Right lobe of liver (tissue), 6 donors: ENCODE measurements around the gene CBL. TPM values are rescaled to one million over a fixed set of nuclear protein-coding genes. Genes with fewer than 3 reads are reported as not detected.

Experiments used
- ATAC-seq, 4 donors: fragments of 200-7000 bp; cut with Tn5 transposase; one replicate each; pipeline ENCODE4 v1.9.1; 2020; ENCODE audit warnings: mild to moderate bottlenecking in 4 of 4, moderate library complexity in 4 of 4
- DNase-seq, 3 donors: peaks; one replicate each; pipeline ENCODE4 v3.0.0-alpha.2; 2020
- H3K27ac ChIP-seq, 3 donors: fragments of 200-600 bp; one replicate each; pipeline ENCODE4 v1.8.0; 2022
- H3K27me3 ChIP-seq, 2 donors: fragments of 200-600 bp; one replicate each; pipeline ENCODE4 v1.8.0; 2022
- H3K36me3 ChIP-seq, 4 donors: fragments of 200-600 bp; sonication (generic) in 1 of 4; one replicate each; pipeline versions ENCODE4 v1.5.1 to v1.8.0; 2017 to 2022; ENCODE audit warnings: control low read depth in 1 of 4
- H3K4me1 ChIP-seq, 4 donors: fragments of 200-600 bp; sonication (generic) in 1 of 4; one replicate each; pipeline versions ENCODE4 v1.5.1 to v1.8.0; 2017 to 2022; ENCODE audit warnings: control low read depth in 1 of 4
- H3K4me3 ChIP-seq, 3 donors: fragments of 200-600 bp; one replicate each; pipeline ENCODE4 v1.8.0; 2022
- H3K9me3 ChIP-seq, 4 donors: fragments of 200-600 bp; sonication (generic) in 1 of 4; one replicate each; pipeline versions ENCODE4 v1.5.1 to v1.8.0; 2017 to 2022; ENCODE audit warnings: control low read depth in 1 of 4
- POLR2A ChIP-seq: fragments of 450-650 bp; IDR thresholded peaks from one replicate; pipeline ENCODE4 v1.6.1; 2017; ENCODE audit warnings: antibody characterized with exemption, mild to moderate bottlenecking
- WGBS: methylation state at CpG from one replicate; pipeline ENCODE4 v1.1.6; 2018; ENCODE audit warnings: low coverage, low lambda C conversion rate; ENCODE audit not compliant: insufficient coverage; ENCODE audit errors: missing lambda C conversion rate; 5-methylcytosine and 5-hydroxymethylcytosine counted together
- intact Hi-C, 2 donors: fragments of 100-400 bp; cut with DNase I; formaldehyde crosslinking; loops; one replicate each; pipeline versions ENCODE4 v1.11.2 to v1.14.1; 2022
- total RNA-seq, 6 experiments: library from RNA; depleted of rRNA in 2 of 6; stranded (reverse); fragments of >200 nt in 2 of 6; fragmentation: NEBNext Ultra II Directional in 3 of 6; extraction: Animal tissue kit (Norgen Biotek cat#: 25700) in 3 of 6; gene quantifications; one replicate each; pipeline versions ENCODE4 v1.1.0 to v1.2.4, GENCODE V29; 2016 to 2023
- TF ChIP-seq, protein P1 (sequence below), 4 donors: fragments of 200-600 bp in 3 of 4; fragments of 450-650 bp in 1 of 4; IDR thresholded peaks; one replicate each; pipeline versions ENCODE4 v1.5.1 to v1.8.0; 2016 to 2022; ENCODE audit warnings: antibody characterized with exemption in 4 of 4, mild to moderate bottlenecking in 2 of 4
- donor health status: DM: no; HTN: yes; CAD: no.
- donor health status: DM: no; HTN: no; CAD: no.
- donor health status: DM: no; HTN: no; CAD: no.
- donor health status: DM: no; HTN: yes; CAD: no.
- donor health status: DM: no; HTN: yes; CAD: no.

The CBL gene
- total RNA-seq, 6 experiments from 2014 or later, result 3.1 to 7.1 (median 4.6) TPM

DNA sequence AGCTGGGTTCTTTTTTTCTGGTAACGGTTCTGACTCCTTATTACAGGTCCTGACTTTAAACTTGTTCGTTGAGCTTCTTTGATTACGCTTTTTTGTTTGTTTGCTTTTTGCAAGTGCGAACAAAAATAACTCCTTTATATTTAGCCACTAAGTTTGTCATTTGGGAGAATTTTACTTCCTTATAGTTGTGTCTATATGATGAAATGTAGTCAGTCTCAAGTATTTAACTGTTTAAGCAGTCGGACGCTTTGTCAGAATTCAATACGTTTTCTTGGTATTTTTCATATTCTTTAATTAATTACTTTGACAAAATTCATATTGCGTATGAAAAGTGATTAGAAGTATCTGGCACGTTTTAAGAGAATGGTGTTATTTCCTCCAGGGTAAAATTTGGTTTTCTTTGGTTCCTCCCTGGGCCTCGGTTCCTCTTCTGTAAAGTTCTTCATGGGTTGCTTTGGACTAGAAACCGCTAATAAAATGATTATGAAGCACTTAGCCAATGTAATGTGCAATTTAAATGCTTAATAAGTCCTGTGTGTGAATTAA is 1.3 kb downstream of the CBL start:
- H3K36me3 ChIP-seq, result no peaks in the 10 kb centered on the region
- ATAC-seq, result no peak
- H3K9me3 ChIP-seq, result no peaks in the 10 kb centered on the region
- no peak for DNase-seq
- H3K27ac ChIP-seq, result peak overlapping the region in 2 of 3 donors; percentile 11 to 20
- 34% methylated on average over 11 of the region's 11 CpGs for WGBS
- H3K27me3 ChIP-seq, result no peaks in the 10 kb centered on the region
- intact Hi-C loops, result loop anchor here in 1 of 2 donors (10.0 kb wide), 1 partner anchor 53 kb away; no protein-coding TSS in a partner anchor
- peaks cover 0 to 10% (median 0%) of the 10 kb centered on the region in 4 donors for H3K4me1 ChIP-seq
- TF ChIP-seq POLR2A, result no peak
- TF ChIP-seq, protein P1, sequence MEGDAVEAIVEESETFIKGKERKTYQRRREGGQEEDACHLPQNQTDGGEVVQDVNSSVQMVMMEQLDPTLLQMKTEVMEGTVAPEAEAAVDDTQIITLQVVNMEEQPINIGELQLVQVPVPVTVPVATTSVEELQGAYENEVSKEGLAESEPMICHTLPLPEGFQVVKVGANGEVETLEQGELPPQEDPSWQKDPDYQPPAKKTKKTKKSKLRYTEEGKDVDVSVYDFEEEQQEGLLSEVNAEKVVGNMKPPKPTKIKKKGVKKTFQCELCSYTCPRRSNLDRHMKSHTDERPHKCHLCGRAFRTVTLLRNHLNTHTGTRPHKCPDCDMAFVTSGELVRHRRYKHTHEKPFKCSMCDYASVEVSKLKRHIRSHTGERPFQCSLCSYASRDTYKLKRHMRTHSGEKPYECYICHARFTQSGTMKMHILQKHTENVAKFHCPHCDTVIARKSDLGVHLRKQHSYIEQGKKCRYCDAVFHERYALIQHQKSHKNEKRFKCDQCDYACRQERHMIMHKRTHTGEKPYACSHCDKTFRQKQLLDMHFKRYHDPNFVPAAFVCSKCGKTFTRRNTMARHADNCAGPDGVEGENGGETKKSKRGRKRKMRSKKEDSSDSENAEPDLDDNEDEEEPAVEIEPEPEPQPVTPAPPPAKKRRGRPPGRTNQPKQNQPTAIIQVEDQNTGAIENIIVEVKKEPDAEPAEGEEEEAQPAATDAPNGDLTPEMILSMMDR (IDR thresholded peaks at IDR 0.05), result no peak
- peak overlapping the region; percentile 75 to 98 (median 93) for H3K4me3 ChIP-seq

DNA sequence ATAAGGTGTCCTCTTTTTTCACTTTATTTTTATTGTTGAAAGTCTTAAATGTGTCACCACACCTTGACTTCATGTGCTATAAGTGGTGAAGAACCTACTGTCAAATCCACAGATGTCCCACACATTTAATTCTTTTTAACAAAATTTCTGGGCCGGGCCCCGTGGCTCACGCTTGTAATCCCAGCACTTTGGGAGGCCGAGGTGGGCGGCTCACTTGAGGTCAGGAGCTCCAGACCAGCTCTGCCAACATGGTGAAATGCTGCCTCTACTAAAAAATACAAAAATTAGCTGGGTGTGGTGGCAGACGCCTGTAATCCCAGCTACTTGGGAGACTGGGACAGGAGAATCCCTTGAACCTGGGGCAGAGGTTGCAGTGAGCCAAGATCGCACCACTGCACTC is 3.0 kb downstream of the CBL start:
- WGBS, result 93% methylated on average over 3 of the region's 7 CpGs
- intact Hi-C loops, result loop anchor here in 1 of 2 donors (10.0 kb wide), 1 partner anchor 54 kb away; no protein-coding TSS in a partner anchor
- no peak for ATAC-seq
- Histone ChIP-seq H3K27ac (no peak overlapping the region), H3K27me3 (no peaks in the 10 kb centered on the region), H3K36me3 (no peaks in the 10 kb centered on the region), H3K9me3 (no peaks in the 10 kb centered on the region), H3K4me3 (no peak overlapping the region), H3K4me1 (peaks cover 0 to 10% (median 0%) of the 10 kb centered on the region in 4 donors)
- TF ChIP-seq POLR2A, result no peak
- TF ChIP-seq, protein P1 (IDR thresholded peaks at IDR 0.05), result no peak
- no peak for DNase-seq

DNA sequence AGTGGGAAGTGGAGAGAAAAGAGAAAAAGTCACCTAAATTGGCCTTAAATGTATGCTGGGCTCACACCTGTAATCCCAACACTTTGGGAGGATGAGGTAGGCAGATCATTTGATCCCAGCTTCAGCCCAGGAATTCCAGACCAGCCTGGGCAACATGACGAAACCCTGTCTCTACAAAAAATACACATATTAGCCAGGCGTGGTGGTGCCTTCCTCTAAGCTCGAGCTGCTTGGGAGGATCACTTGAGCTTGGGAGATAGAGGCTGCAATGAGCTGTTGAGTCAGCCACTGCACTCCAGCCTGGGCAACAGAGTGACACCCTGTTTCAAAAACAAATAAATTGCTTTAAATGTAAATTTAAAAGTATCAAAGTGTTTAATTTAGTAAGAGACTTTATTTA is 3.9 kb downstream of the CBL start:
- no peak for TF ChIP-seq POLR2A
- TF ChIP-seq, protein P1 (IDR thresholded peaks at IDR 0.05), result no peak
- Histone ChIP-seq H3K27ac (no peak overlapping the region), H3K36me3 (no peaks in the 10 kb centered on the region), H3K27me3 (no peaks in the 10 kb centered on the region), H3K4me3 (no peak overlapping the region), H3K9me3 (no peaks in the 10 kb centered on the region), H3K4me1 (peaks cover 0 to 10% (median 0%) of the 10 kb centered on the region in 4 donors)
- no peak for DNase-seq
- 68% methylated on average over 3 of the region's 3 CpGs for WGBS
- ATAC-seq, result no peak
- intact Hi-C loops, result no loop called here

DNA sequence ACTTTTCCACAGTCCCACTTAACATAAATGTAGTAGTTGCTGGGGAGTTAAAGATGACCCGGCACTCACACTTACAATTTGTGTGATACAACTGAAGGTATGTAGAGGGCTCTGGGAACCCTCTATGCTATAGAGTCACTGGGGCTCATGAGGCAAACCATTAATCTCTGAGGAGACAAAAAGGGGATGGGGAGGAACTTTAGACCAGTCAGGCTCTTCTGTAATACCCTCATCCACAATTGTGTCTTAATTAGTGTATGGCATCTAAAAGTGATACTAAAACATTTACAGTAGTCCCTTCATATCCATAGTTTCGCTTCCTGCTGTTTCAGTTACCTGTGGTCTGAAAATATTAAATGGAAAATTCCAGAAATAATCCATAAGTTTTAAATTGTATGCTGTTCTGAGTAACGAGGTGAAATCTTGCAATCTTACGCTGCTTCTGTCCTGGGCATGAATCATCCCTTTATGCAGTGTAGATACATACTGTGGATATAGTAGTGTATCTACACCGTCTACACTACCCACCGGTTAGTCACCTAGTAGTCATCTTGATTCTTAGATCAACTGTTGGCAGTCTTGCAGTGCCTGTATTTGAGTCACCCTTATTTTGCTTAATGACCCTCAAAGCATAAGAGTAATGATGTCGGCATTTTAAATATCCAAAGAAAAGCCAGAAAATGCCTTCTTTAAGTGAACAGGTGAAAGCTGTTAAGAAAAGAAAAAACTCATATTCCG is 12.2 kb downstream of the CBL start:
- WGBS, result 92% methylated on average over 8 of the region's 8 CpGs
- no peak for DNase-seq
- ATAC-seq, result no peak

More for the DNA sequence above, 12.2 kb downstream of the CBL start:
- intact Hi-C loops, result no loop called here
- Histone ChIP-seq H3K9me3 (no peaks in the 10 kb centered on the region), H3K27me3 (no peaks in the 10 kb centered on the region), H3K4me1 (no peaks in the 10 kb centered on the region), H3K4me3 (no peak overlapping the region), H3K36me3 (no peaks in the 10 kb centered on the region), H3K27ac (no peak overlapping the region)
- TF ChIP-seq POLR2A, result no peak
- TF ChIP-seq, protein P1 (IDR thresholded peaks at IDR 0.05), result no peak
